Activated T-cell treated with anti-CD3 and anti-CD28 coated beads, Interleukin-2, amount 50 U/mL, for 72 hours (primary cell): Measurements from ENCODE around the gene SLC23A3. TPM values are rescaled to one million over a fixed set of nuclear protein-coding genes. Genes with fewer than 3 reads are reported as not detected.

ENCODE experiments used
- ATAC-seq, 2 donors: fragments of 150-1000 bp; cut with Tn5 transposase; replicated peaks in 1 of 2; 2 replicates each; pipeline ENCODE4 v1.10.0; 2021; ENCODE audit warnings: moderate library complexity in 2 of 2, mild to moderate bottlenecking in 1 of 2
- DNase-seq, 2 donors: peaks; one replicate each; pipeline ENCODE4 v3.0.0; 2021 to 2022; ENCODE audit warnings: mixed read lengths in 1 of 2
- H3K27ac Mint-ChIP-seq: one replicate; pipeline ENCODE4 v1.8.0; 2022; ENCODE audit warnings: mild to moderate bottlenecking, moderate library complexity, mixed read lengths
- H3K27me3 Mint-ChIP-seq: one replicate; pipeline ENCODE4 v1.8.0; 2022; ENCODE audit warnings: low read depth, mixed read lengths
- H3K36me3 Mint-ChIP-seq, 2 donors: one replicate each; pipeline ENCODE4 v1.8.0; 2022; ENCODE audit warnings: mixed read lengths in 2 of 2, mild to moderate bottlenecking in 1 of 2; ENCODE audit not compliant: insufficient read depth in 2 of 2
- H3K4me1 Mint-ChIP-seq: one replicate; pipeline ENCODE4 v1.8.0; 2022; ENCODE audit warnings: low read depth, mixed read lengths
- H3K4me3 Mint-ChIP-seq, 2 donors: one replicate each; pipeline ENCODE4 v1.8.0; 2022; ENCODE audit warnings: mild to moderate bottlenecking in 2 of 2, mixed read lengths in 2 of 2, moderate library complexity in 2 of 2
- H3K9me3 Mint-ChIP-seq, 2 donors: one replicate each; pipeline ENCODE4 v1.8.0; 2022; ENCODE audit warnings: mixed read lengths in 2 of 2
- total RNA-seq, 2 donors: library from RNA; stranded (reverse); gene quantifications; one replicate each; pipeline ENCODE4 v1.2.3, GENCODE V29; 2022

Gene SLC23A3
- total RNA-seq, 2 donors from 2014 or later = 3.1 to 4.0 TPM

GRCh38 chr2:219118504-219118903, 51.3 kb downstream of the SLC23A3 start:
- ATAC-seq (no peak), DNase-seq (no peak)
- no peaks in the 10 kb centered on the region for H3K4me1 Mint-ChIP-seq
- H3K9me3 Mint-ChIP-seq = no peaks in the 10 kb centered on the region
- H3K27ac Mint-ChIP-seq = no peak overlapping the region
- H3K4me3 Mint-ChIP-seq = no peak overlapping the region
- no peaks in the 10 kb centered on the region for H3K36me3 Mint-ChIP-seq
- H3K27me3 Mint-ChIP-seq = no peaks in the 10 kb centered on the region

GRCh38 chr2:219116776-219117646, 52.8 kb downstream of the SLC23A3 start:
- Mint-ChIP-seq H3K4me3 (no peak overlapping the region), H3K27ac (no peak overlapping the region), H3K27me3 (no peaks in the 10 kb centered on the region), H3K9me3 (no peaks in the 10 kb centered on the region), H3K4me1 (peaks cover 10% of the 10 kb centered on the region), H3K36me3 (no peaks in the 10 kb centered on the region)
- DNase-seq = no peak
- no peak for ATAC-seq

GRCh38 chr2:219112651-219113338, 57.0 kb downstream of the SLC23A3 start:
- DNase-seq = peak in 1 of 2 donors; percentile 9
- Mint-ChIP-seq H3K4me1 (peaks cover 32% of the 10 kb centered on the region), H3K36me3 (no peaks in the 10 kb centered on the region), H3K27ac (peak overlapping the region; percentile 61), H3K4me3 (peak overlapping the region in 1 of 2 donors; percentile 4), H3K9me3 (no peaks in the 10 kb centered on the region), H3K27me3 (no peaks in the 10 kb centered on the region)
- ATAC-seq = peak; percentile 66 to 81

GRCh38 chr2:219112062-219112406, 57.8 kb downstream of the SLC23A3 start:
- ATAC-seq (no peak), DNase-seq (no peak)
- no peak overlapping the region for H3K4me3 Mint-ChIP-seq
- H3K36me3 Mint-ChIP-seq = no peaks in the 10 kb centered on the region
- H3K4me1 Mint-ChIP-seq = peaks cover 32% of the 10 kb centered on the region
- no peaks in the 10 kb centered on the region for H3K27me3 Mint-ChIP-seq
- H3K27ac Mint-ChIP-seq = peak overlapping the region; percentile 30
- H3K9me3 Mint-ChIP-seq = no peaks in the 10 kb centered on the region

Other genes with a start within 250 kb of the SLC23A3 start
- not detected for gene CDK5R2, start 210.4 kb downstream of the SLC23A3 start, total RNA-seq
- not detected for gene FEV, start 184.8 kb downstream of the SLC23A3 start, total RNA-seq
- not detected for gene CRYBA2, start 176.6 kb downstream of the SLC23A3 start, total RNA-seq
- gene CFAP65, start 128.5 kb downstream of the SLC23A3 start, total RNA-seq = not detected
- under 1 TPM; 0.12 to 0.14 TPM for gene IHH, start 109.1 kb downstream of the SLC23A3 start, total RNA-seq
- gene NHEJ1, start 9.2 kb downstream of the SLC23A3 start, total RNA-seq = 10 to 100 TPM; 19.8 to 21.1 TPM
- gene CNPPD1, start 6.9 kb upstream of the SLC23A3 start, total RNA-seq = 10 to 100 TPM; 53.5 to 54.5 TPM
- 10 to 100 TPM; 53.7 to 66.8 TPM for gene RETREG2, start 8.2 kb upstream of the SLC23A3 start, total RNA-seq
- gene ZFAND2B, start 36.8 kb upstream of the SLC23A3 start, total RNA-seq = 10 to 100 TPM; 45.5 to 47.7 TPM
- 1 to 10 TPM; 8.5 to 8.8 TPM for gene ABCB6, start 48.9 kb upstream of the SLC23A3 start, total RNA-seq
- 10 to 100 TPM; 48.5 to 51.4 TPM for gene ATG9A, start 59.6 kb upstream of the SLC23A3 start, total RNA-seq
- 100 to 1,000 TPM; 101 to 117 TPM for gene ANKZF1, start 59.8 kb upstream of the SLC23A3 start, total RNA-seq
- gene GLB1L, start 75.4 kb upstream of the SLC23A3 start, total RNA-seq = 1 to 10 TPM; 2.3 to 3.4 TPM
- gene STK16, start 75.5 kb upstream of the SLC23A3 start, total RNA-seq = 10 to 100 TPM; 36.8 to 46.0 TPM
- gene TUBA4B, start 83.2 kb upstream of the SLC23A3 start, total RNA-seq = not detected
- 10 to 100 TPM; 82.0 to 99.8 TPM for gene TUBA4A, start 83.9 kb upstream of the SLC23A3 start, total RNA-seq
- gene DNAJB2, start 109.3 kb upstream of the SLC23A3 start, total RNA-seq = 10 to 100 TPM; 71.1 to 88.1 TPM
- 1 to 10 TPM; 1.7 to 2.5 TPM for gene PTPRN, start 139.4 kb upstream of the SLC23A3 start, total RNA-seq
- not detected for gene RESP18, start 162.7 kb upstream of the SLC23A3 start, total RNA-seq
- gene DNPEP, start 217.9 kb upstream of the SLC23A3 start, total RNA-seq = 10 to 100 TPM; 61.5 to 71.0 TPM
- under 1 TPM in 1 of 2 donors, not detected in 1; 0.10 TPM for gene DES, start 248.3 kb upstream of the SLC23A3 start, total RNA-seq